Tibial artery (tissue), 4 donors: ENCODE data around the gene DOCK1.
"Not testable (repeated sequence)": the region's sequence is repeated elsewhere in the genome, so short reads cannot be mapped to it uniquely, and the experiment has no call there.

Experiments used
- DNase-seq, 2 donors: peaks; one replicate each; pipeline ENCODE4 v3.0.0-alpha.2; 2019
- H3K27ac ChIP-seq, 2 donors: fragments of 200-600 bp; sonication (generic) in 1 of 2; 1 replicate in 1 of 2; 2 replicates in 1 of 2; pipeline ENCODE4 v1.5.1; 2018 to 2019; ENCODE audit warnings: mild to moderate bottlenecking in 1 of 2
- H3K27me3 ChIP-seq, 2 donors: fragments of 200-600 bp; sonication (generic) in 1 of 2; one replicate each; pipeline versions ENCODE4 v1.5.1 to v1.6.0; 2016 to 2019
- H3K36me3 ChIP-seq, 3 donors: fragments of 200-600 bp; sonication (generic) in 2 of 3; one replicate each; pipeline ENCODE4 v1.5.1; 2016 to 2019; ENCODE audit warnings: mild to moderate bottlenecking in 2 of 3
- H3K4me1 ChIP-seq, 4 donors: fragments of 200-600 bp; sonication (generic) in 2 of 4; 1 replicate in 3 of 4; 2 replicates in 1 of 4; pipeline ENCODE4 v1.5.1; 2016 to 2019
- H3K4me3 ChIP-seq, 2 donors: fragments of 200-600 bp; sonication (generic) in 1 of 2; 1 replicate in 1 of 2; 2 replicates in 1 of 2; pipeline ENCODE4 v1.5.1; 2018 to 2019; ENCODE audit warnings: mild to moderate bottlenecking in 2 of 2
- H3K9me3 ChIP-seq, 3 donors: fragments of 200-600 bp; sonication (generic) in 1 of 3; one replicate each; pipeline ENCODE4 v1.5.1; 2016 to 2019
- CTCF ChIP-seq, 2 experiments: fragments of 200-600 bp in 1 of 2; fragments of 450-650 bp in 1 of 2; IDR thresholded peaks; one replicate each; pipeline ENCODE4 v1.5.1; 2017 to 2019; ENCODE audit warnings: antibody characterized with exemption in 2 of 2, mild to moderate bottlenecking in 1 of 2, moderate library complexity in 1 of 2
- intact Hi-C: fragments of 100-400 bp; cut with DNase I; formaldehyde crosslinking; loops from one replicate; pipeline ENCODE4 v1.15.0; 2023; ENCODE audit warnings: low total_unique reads

The DOCK1 gene

DNA sequence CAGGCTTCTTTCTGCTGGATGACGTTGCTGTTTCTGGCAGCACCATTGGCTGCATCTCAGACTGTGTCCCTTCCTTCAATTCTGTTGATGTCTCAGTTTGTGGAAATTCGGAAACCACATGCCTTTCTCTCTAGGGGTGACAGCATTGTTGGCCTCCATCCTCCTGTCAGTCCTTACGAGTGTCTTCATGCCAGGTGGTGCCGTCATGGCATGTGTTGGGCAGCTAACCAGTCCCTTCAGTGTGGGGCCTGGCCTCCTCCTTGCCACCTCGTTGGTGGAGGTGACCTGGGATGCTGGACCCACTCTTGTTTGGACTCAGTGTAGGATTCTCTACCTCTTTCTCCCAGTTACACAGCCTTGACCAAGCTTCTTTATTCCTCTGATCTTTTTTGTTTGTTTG is 402.8 kb downstream of the DOCK1 start:
- intact Hi-C loops, result no loop called here
- H3K27me3 ChIP-seq, result no peaks in the 10 kb centered on the region
- H3K4me3 ChIP-seq, result no peak overlapping the region
- no peaks in the 10 kb centered on the region for H3K9me3 ChIP-seq
- H3K36me3 ChIP-seq, result no peaks in the 10 kb centered on the region
- H3K27ac ChIP-seq, result no peak overlapping the region
- no peaks in the 10 kb centered on the region for H3K4me1 ChIP-seq
- no peak for DNase-seq
- no peak for TF ChIP-seq CTCF (IDR thresholded peaks at IDR 0.05)

DNA sequence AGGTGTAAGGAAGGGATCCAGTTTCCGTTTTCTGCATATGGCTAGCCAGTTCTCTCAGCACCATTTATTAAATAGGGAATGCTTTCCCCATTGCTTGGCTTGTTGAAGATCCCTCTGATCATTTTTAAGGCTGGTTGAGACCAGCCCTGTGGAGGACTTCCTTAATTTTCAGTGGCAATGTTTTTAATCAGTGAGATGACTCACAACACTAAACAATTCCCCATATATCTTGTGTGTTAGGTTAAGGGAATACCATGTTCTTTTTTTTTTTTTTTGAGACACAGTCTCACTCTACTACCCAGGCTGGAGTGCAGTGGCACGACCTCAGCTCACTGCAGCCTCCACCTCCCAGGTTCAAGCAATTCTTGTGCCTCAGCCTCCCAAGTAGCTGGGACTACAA is 404.4 kb downstream of the DOCK1 start:
- H3K4me3 ChIP-seq, H3K27ac ChIP-seq, DNase-seq, H3K27me3 ChIP-seq, H3K36me3 ChIP-seq, H3K9me3 ChIP-seq, intact Hi-C loops, H3K4me1 ChIP-seq: not testable (repeated sequence)

- DNase-seq, result no peak
- Histone ChIP-seq H3K4me1 (no peaks in the 10 kb centered on the region), H3K36me3 (no peaks in the 10 kb centered on the region), H3K27ac (no peak overlapping the region), H3K4me3 (no peak overlapping the region), H3K27me3 (no peaks in the 10 kb centered on the region), H3K9me3 (no peaks in the 10 kb centered on the region)
- intact Hi-C loops, result no loop called here
- no peak for TF ChIP-seq CTCF (IDR thresholded peaks at IDR 0.05)
These were observed 405.2 kb downstream of the DOCK1 start for GRCh38 chr10:127310430-127310829.

DNA sequence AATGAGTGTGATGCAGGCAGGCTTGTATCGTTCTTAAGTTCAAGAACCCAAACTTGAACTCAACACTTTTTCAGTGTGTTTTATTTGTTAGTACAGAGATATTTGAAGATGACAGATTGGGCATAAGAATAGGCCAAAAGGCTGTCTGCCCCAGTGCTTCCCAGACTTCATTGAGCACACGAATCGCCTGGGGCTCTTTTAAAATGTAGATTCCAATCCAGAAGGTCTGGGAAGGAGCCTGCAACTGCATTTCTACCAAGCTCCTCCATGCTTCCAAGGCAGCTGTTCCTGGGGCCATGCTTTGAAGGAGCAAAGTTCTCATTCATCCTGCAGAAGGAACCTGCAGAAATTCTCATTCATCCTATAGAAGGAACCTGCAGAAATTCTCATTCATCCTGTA is 405.7 kb downstream of the DOCK1 start:
- H3K27me3 ChIP-seq, result no peaks in the 10 kb centered on the region
- H3K27ac ChIP-seq, result no peak overlapping the region
- H3K4me1 ChIP-seq, result peaks cover 0 to 2% (median 0%) of the 10 kb centered on the region in 4 donors
- H3K4me3 ChIP-seq, result no peak overlapping the region
- H3K9me3 ChIP-seq, result no peaks in the 10 kb centered on the region
- intact Hi-C loops, result no loop called here
- no peak for TF ChIP-seq CTCF (IDR thresholded peaks at IDR 0.05)
- H3K36me3 ChIP-seq, result no peaks in the 10 kb centered on the region
- DNase-seq, result no peak

- intact Hi-C loops, result no loop called here
- Histone ChIP-seq H3K27ac (no peak overlapping the region), H3K4me3 (no peak overlapping the region), H3K4me1 (peaks cover 0 to 4% (median 0%) of the 10 kb centered on the region in 4 donors), H3K27me3 (no peaks in the 10 kb centered on the region), H3K9me3 (no peaks in the 10 kb centered on the region), H3K36me3 (no peaks in the 10 kb centered on the region)
- no peak for DNase-seq
- no peak for TF ChIP-seq CTCF (IDR thresholded peaks at IDR 0.05)
These were observed 408.9 kb downstream of the DOCK1 start for GRCh38 chr10:127313996-127314700.

GRCh38 chr10:127314797-127315196 is 409.6 kb downstream of the DOCK1 start:
- TF ChIP-seq CTCF (IDR thresholded peaks at IDR 0.05), result no peak
- Histone ChIP-seq H3K4me3 (no peak overlapping the region), H3K9me3 (no peaks in the 10 kb centered on the region), H3K4me1 (peaks cover 0 to 4% (median 0%) of the 10 kb centered on the region in 4 donors), H3K27me3 (no peaks in the 10 kb centered on the region), H3K27ac (no peak overlapping the region), H3K36me3 (no peaks in the 10 kb centered on the region)
- DNase-seq, result no peak
- intact Hi-C loops, result no loop called here
